A549 (cell line): ENCODE data around the gene LNX2.

ENCODE experiments used
- CEBPB ChIP-seq, 2 experiments: fragments of >200 bp in 1 of 2; sonication (Bioruptor Twin) in 1 of 2; formaldehyde crosslinking in 1 of 2; IDR thresholded peaks; 2 replicates each; pipeline ENCODE4 v1.6.1; 2012 to 2016
- CTCF ChIP-seq: fragments of >200 bp; sonication (Bioruptor Twin); formaldehyde crosslinking; IDR thresholded peaks from 3 replicates; pipeline ENCODE4 v1.5.1; 2016
- ESRRA ChIP-seq: fragments of 150-350 bp; IDR thresholded peaks from 2 replicates; pipeline ENCODE4 v1.6.1; 2014; ENCODE audit warnings: mild to moderate bottlenecking, low read length, borderline replicate concordance
- NR3C1 ChIP-seq: fragments of >200 bp; sonication (Bioruptor Twin); formaldehyde crosslinking; IDR thresholded peaks from 3 replicates; pipeline ENCODE4 v1.6.1; 2017
- POLR2A ChIP-seq: IDR thresholded peaks from 2 replicates; pipeline ENCODE4 v1.6.1; 2012; ENCODE audit warnings: mild to moderate bottlenecking, low read length

- peak; percentile 75 for TF ChIP-seq CTCF
- no peak for TF ChIP-seq POLR2A
- TF ChIP-seq CEBPB (IDR thresholded peaks at IDR 0.05) = no peak
- no peak for TF ChIP-seq NR3C1
- TF ChIP-seq ESRRA = no peak
Measured at GRCh38 chr13:27533155-27533643, 87.1 kb downstream of the LNX2 start.
